Thyroid gland (tissue), 4 donors: ENCODE results near the gene RAB5B.

Experiments
- CTCF ChIP-seq, 6 experiments: fragments of 200-600 bp in 3 of 6; fragments of 450-650 bp in 3 of 6; sonication (generic) in 3 of 6; IDR thresholded peaks; one replicate each; pipeline ENCODE4 v1.5.1; 2016 to 2019; ENCODE audit warnings: antibody characterized with exemption in 6 of 6, mild to moderate bottlenecking in 2 of 6, inconsistent platforms in 1 of 6, moderate library complexity in 1 of 6
- POLR2A ChIP-seq, 2 donors: fragments of 450-650 bp; IDR thresholded peaks; one replicate each; pipeline ENCODE4 v1.6.1; 2017; ENCODE audit warnings: antibody characterized with exemption in 2 of 2, mild to moderate bottlenecking in 2 of 2, moderate library complexity in 1 of 2

- TF ChIP-seq CTCF (IDR thresholded peaks at IDR 0.05) (no peak), POLR2A (IDR thresholded peaks at IDR 0.05) (no peak)
Measured at GRCh38 chr12:55942055-55942454, 31.8 kb upstream of the RAB5B start.
